ENCODE data around the gene PON3.

The PON3 gene

DNA sequence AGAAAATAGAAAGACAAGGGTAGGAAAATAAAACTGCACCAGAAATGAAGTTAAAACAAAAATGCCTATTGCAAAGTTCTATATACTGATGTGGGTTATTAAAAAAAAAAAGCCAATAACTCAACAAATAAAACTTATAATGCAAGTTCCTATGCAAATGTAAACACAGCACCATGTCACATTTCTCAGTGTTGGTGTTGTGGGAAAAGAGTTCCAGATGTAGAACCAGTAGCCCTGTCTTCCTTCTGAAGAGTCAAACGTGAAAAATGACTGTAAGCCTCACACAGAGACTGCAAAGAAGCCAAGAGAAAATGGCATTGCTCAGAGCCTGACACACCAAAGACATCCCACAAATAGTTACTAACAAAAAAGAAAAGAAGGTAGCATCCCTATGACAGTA lies 28.5 kb upstream of the PON3 start:
- peaks cover 17% of the 10 kb centered on the region for H3K4me1 ChIP-seq (ENCODE audit: low read length)
- no peak overlapping the region for H2AFZ ChIP-seq (ENCODE audit: low read length)
- DNase-seq, result no peak
- TF ChIP-seq EZH2 (optimal IDR thresholded peaks at IDR 0.05; ENCODE audit: low read depth, low read length) (no peak), EZH2phosphoT487 (IDR thresholded peaks at IDR 0.05; ENCODE audit: low read length) (no peak)
- TF ChIP-seq, protein P1, sequence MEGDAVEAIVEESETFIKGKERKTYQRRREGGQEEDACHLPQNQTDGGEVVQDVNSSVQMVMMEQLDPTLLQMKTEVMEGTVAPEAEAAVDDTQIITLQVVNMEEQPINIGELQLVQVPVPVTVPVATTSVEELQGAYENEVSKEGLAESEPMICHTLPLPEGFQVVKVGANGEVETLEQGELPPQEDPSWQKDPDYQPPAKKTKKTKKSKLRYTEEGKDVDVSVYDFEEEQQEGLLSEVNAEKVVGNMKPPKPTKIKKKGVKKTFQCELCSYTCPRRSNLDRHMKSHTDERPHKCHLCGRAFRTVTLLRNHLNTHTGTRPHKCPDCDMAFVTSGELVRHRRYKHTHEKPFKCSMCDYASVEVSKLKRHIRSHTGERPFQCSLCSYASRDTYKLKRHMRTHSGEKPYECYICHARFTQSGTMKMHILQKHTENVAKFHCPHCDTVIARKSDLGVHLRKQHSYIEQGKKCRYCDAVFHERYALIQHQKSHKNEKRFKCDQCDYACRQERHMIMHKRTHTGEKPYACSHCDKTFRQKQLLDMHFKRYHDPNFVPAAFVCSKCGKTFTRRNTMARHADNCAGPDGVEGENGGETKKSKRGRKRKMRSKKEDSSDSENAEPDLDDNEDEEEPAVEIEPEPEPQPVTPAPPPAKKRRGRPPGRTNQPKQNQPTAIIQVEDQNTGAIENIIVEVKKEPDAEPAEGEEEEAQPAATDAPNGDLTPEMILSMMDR (IDR thresholded peaks at IDR 0.05; ENCODE audit: low read length), result no peak
- no peaks in the 10 kb centered on the region for H4K20me1 ChIP-seq (ENCODE audit: insufficient read depth, low read length)
- H3K9me2 ChIP-seq (replicated peaks; ENCODE audit: insufficient read depth, low read length), result no peaks in the 10 kb centered on the region
- no peaks in the 10 kb centered on the region for H3K36me3 ChIP-seq (replicated peaks; ENCODE audit: insufficient read depth, low read length)
- H3K27me3 ChIP-seq (replicated peaks; ENCODE audit: insufficient read depth, low read length), result no peaks in the 10 kb centered on the region
- no peak overlapping the region for H3K4me3 ChIP-seq (ENCODE audit: low read length)
- H3K9ac ChIP-seq (ENCODE audit: low read length), result no peak overlapping the region
- H3K4me2 ChIP-seq (ENCODE audit: low read depth, low read length), result no peak overlapping the region
- no peaks in the 10 kb centered on the region for H3K79me2 ChIP-seq (ENCODE audit: low read length)
- H3K9me3 ChIP-seq (replicated peaks; ENCODE audit: insufficient read depth, low read length), result no peaks in the 10 kb centered on the region
- no peaks in the 10 kb centered on the region for H3F3A ChIP-seq (ENCODE audit: insufficient read depth, low read length)
- H3K27ac ChIP-seq (ENCODE audit: low read length), result no peak overlapping the region

DNA sequence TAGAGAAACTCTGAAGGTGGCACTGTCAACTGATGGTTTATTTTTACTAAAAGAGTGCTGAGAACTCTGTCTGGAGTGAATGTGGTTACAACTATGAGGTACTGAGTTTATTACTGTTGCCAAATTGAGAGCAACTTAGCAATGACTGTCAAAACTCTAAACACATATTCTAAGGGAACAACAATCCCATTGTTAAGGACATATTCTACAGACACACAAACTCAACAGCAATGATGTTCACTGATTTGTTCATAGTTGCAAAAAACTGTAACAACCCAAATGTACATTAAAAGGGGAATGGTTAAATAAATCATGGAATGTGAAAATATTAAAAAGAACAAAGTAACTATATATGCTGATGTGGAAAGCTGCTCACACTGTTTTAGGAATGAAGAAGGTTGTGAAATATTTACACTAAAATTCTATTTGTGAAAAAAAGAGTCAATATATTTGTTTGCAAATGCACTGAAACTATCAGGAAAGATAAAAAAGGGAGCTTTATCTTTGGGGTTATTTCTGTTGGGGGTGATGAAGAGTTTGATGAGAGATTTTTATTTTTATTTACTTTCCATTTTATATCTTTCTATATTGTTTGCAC lies 25.8 kb upstream of the PON3 start:
- peak overlapping the region; percentile 6; the same call in 1 of the 2 replicates for H3K27ac ChIP-seq (ENCODE audit: low read length)
- no peak for TF ChIP-seq EZH2 (optimal IDR thresholded peaks at IDR 0.05; ENCODE audit: low read depth, low read length)
- TF ChIP-seq, protein P1 (IDR thresholded peaks at IDR 0.05; ENCODE audit: low read length), result no peak
- no peak for TF ChIP-seq EZH2phosphoT487 (IDR thresholded peaks at IDR 0.05; ENCODE audit: low read length)
- H3F3A ChIP-seq (ENCODE audit: insufficient read depth, low read length), result no peaks in the 10 kb centered on the region
- H3K4me3 ChIP-seq (ENCODE audit: low read length), result no peak overlapping the region
- H3K9me3 ChIP-seq (replicated peaks; ENCODE audit: insufficient read depth, low read length), result no peaks in the 10 kb centered on the region
- H3K4me2 ChIP-seq (ENCODE audit: low read depth, low read length), result no peak overlapping the region
- H3K27me3 ChIP-seq (replicated peaks; ENCODE audit: insufficient read depth, low read length), result no peaks in the 10 kb centered on the region
- H3K4me1 ChIP-seq (ENCODE audit: low read length), result peaks cover 17% of the 10 kb centered on the region
- no peaks in the 10 kb centered on the region for H4K20me1 ChIP-seq (ENCODE audit: insufficient read depth, low read length)
- H2AFZ ChIP-seq (ENCODE audit: low read length), result no peak overlapping the region
- H3K9me2 ChIP-seq (replicated peaks; ENCODE audit: insufficient read depth, low read length), result no peaks in the 10 kb centered on the region
- H3K79me2 ChIP-seq (ENCODE audit: low read length), result no peaks in the 10 kb centered on the region
- DNase-seq, result peak; percentile 8
- no peak overlapping the region for H3K9ac ChIP-seq (ENCODE audit: low read length)
- H3K36me3 ChIP-seq (replicated peaks; ENCODE audit: insufficient read depth, low read length), result no peaks in the 10 kb centered on the region

DNA sequence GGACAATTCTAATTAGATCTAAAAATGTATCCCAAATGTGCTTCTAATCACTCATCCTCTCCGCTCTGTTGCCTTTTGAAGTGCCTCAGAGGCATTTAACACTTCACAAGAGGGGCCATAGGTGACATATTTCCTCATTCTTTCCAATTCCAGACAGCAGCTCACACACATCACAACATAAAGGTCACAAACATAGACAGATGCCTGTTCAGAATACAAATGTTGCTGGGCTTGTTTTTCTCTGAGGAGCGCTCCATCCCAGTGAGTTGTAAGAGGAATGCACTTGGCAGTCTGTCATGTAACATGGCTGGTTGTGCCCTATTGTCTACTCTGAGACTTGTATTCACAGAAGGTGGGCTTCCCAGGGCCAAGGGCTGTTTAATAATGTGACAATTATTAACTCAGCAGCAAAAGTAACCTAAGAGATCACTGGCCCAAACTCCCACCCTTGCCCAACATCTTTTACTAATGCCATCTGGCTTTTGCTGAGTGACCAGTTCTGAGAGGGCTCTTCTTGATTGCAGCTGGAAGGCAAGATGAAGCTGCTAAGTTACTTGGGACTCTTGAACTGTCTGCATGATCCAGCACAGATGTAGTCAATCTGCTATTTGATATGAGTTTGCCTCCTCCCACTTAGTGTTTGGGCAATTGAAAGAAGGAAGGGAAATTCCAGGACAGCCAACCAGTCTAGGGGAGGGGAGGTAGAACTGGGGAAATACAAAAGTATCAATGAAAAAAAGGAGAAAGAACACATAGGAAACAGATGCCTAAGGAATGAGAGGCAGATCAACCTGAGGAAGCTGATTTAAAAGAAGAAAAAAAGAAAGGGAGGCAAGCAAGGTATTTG lies 25.0 kb upstream of the PON3 start:
- H3K79me2 ChIP-seq (ENCODE audit: low read length), result no peaks in the 10 kb centered on the region
- H3K27me3 ChIP-seq (replicated peaks; ENCODE audit: insufficient read depth, low read length), result no peaks in the 10 kb centered on the region
- H3K27ac ChIP-seq (ENCODE audit: low read length), result peak overlapping the region; percentile 6; the same call in 1 of the 2 replicates
- no peak overlapping the region; the same call in 1 of the 2 replicates for H3K4me2 ChIP-seq (ENCODE audit: low read depth, low read length)
- no peaks in the 10 kb centered on the region for H3F3A ChIP-seq (ENCODE audit: insufficient read depth, low read length)
- H3K4me3 ChIP-seq (ENCODE audit: low read length), result no peak overlapping the region
- H3K9me3 ChIP-seq (replicated peaks; ENCODE audit: insufficient read depth, low read length), result no peaks in the 10 kb centered on the region
- H2AFZ ChIP-seq (ENCODE audit: low read length), result no peak overlapping the region
- H4K20me1 ChIP-seq (ENCODE audit: insufficient read depth, low read length), result no peaks in the 10 kb centered on the region
- H3K36me3 ChIP-seq (replicated peaks; ENCODE audit: insufficient read depth, low read length), result no peaks in the 10 kb centered on the region
- peaks cover 17% of the 10 kb centered on the region for H3K4me1 ChIP-seq (ENCODE audit: low read length)
- DNase-seq, result peak; percentile 14
- no peak overlapping the region for H3K9ac ChIP-seq (ENCODE audit: low read length)
- TF ChIP-seq EZH2 (optimal IDR thresholded peaks at IDR 0.05; ENCODE audit: low read depth, low read length) (no peak), EZH2phosphoT487 (IDR thresholded peaks at IDR 0.05; ENCODE audit: low read length) (no peak)
- TF ChIP-seq, protein P1 (IDR thresholded peaks at IDR 0.05; ENCODE audit: low read length), result no peak
- H3K9me2 ChIP-seq (replicated peaks; ENCODE audit: insufficient read depth, low read length), result no peaks in the 10 kb centered on the region
